HG03565 (cell line): ENCODE data around the gene NLRP3.

ENCODE experiments used
- ATAC-seq: cut with Tn5 transposase; IDR thresholded peaks from one replicate; pipeline ENCODE4 v1.9.1; 2021; ENCODE audit warnings: mild to moderate bottlenecking, moderate library complexity; ENCODE audit not compliant: unreplicated experiment

The NLRP3 gene

DNA sequence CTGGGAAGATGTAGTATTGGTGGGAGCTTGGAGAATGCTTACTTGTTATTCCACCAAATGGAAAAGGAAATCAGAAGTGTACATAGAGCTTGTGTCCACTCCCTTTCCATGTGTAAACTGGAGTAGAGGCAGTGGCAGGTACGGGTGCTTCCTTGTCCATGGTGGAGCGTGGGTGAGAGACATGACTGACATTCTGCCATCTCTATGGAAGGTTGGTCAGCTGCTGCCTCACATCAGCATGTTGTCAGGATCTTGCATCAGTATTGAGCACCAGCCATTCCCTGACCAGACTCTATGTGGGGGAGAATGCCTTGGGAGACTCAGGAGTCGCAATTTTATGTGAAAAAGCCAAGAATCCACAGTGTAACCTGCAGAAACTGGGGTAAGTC lies 19.8 kb downstream of the NLRP3 start:
- ATAC-seq = no peak

- ATAC-seq = no peak
Measured at GRCh38 chr1:247437551-247438505, 21.9 kb downstream of the NLRP3 start.

DNA sequence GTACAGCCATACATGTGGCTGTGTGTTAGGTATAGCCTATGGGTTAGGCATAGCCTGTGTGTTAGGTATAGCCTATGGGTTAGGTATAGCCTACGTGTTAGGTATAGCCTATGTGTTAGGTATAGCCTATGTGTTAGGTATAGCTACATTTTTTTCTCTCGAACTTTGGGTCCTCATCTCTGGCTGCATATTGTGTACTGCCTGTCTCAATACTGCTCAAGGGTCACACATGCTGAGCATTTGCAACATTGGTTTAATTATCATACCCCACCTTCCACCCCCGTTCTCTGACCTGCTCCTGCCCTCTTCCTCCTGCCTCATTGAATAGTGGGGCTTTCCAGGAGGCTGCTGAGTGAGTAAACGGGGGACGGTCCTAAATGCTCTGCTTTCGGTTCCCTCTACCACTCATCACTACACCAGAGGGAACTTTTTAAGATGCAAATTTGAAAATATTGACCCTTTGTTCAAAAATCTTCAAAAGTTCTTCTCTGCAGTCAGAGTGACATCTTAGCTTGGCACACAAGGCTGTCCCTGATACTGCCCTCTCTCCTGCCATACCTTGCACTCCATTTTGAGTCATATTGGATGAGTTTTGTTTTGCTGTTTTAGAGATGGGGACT lies 24.1 kb downstream of the NLRP3 start:
- peak; percentile 96 for ATAC-seq

DNA sequence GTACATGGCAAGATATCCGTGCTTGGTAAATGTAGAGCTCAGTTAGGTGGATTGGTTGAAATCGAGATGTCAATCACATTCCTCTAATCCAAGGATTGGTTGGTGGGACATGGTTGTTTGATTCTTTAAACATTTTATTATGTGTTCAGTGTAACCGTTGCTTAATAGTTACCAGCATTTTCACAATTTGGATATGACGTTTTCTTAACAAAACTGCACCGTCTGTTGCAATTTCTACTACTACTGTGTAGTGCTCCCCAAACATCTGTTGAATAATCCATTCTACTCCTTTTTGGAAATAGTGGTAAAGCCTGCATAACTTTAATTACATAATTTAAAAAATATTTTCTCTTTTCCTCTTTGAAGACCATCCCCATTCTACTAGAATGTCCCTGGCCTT lies 25.6 kb downstream of the NLRP3 start:
- ATAC-seq = no peak

DNA sequence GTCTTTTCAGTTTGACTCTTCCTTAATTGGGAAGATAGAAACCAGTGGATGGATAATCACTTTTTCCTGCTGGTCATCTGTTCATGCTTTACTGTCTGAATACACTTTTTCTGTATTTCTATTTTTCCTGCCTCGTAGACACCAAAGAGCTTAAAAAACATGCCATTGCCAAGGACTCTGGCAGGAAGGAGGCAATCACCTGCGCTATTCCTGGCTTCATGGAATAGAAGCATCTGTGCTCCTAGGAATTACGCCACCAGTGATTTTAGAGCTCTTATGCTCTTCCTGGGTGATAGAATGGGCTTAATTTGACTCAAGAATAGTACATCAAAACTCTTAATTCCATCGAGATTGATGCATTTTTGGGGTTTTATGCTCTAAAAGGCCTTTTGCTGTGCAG lies 26.2 kb downstream of the NLRP3 start:
- ATAC-seq = no peak

GRCh38 chr1:247443641-247444040 lies 27.7 kb downstream of the NLRP3 start:
- ATAC-seq = no peak

GRCh38 chr1:247444571-247444970 lies 28.6 kb downstream of the NLRP3 start:
- ATAC-seq = no peak

GRCh38 chr1:247445526-247446356 lies 29.8 kb downstream of the NLRP3 start:
- ATAC-seq = no peak

- ATAC-seq = no peak
Measured at GRCh38 chr1:247447162-247447909, 31.4 kb downstream of the NLRP3 start.

DNA sequence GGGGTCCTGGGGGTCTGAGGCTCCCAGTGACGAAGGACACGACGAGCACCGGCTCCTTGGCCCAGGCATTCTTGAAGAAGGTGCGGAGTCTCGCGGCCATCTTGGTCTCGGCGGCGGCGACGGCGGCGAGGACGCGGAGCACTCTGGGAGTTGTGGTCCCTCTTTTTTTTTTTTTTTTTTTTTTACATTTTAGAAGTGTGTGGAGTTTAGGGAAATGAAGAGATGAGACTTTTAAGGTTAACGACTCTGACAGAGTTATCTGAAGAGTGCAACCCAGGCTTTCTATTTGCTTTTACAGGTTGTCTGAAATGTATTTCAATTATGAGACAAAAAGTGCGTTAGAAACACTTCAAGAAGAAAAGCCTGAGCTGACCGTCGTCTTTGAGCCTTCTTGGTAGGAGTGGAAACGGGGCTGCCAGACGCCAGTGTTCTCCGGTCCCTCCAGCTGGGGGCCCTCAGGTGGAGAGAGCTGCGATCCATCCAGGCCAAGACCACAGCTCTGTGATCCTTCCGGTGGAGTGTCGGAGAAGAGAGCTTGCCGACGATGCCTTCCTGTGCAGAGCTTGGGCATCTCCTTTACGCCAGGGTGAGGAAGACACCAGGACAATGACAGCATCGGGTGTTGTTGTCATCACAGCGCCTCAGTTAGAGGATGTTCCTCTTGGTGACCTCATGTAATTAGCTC lies 32.3 kb downstream of the NLRP3 start:
- no peak for ATAC-seq

GRCh38 chr1:247451388-247452010 lies 35.5 kb downstream of the NLRP3 start:
- no peak for ATAC-seq

DNA sequence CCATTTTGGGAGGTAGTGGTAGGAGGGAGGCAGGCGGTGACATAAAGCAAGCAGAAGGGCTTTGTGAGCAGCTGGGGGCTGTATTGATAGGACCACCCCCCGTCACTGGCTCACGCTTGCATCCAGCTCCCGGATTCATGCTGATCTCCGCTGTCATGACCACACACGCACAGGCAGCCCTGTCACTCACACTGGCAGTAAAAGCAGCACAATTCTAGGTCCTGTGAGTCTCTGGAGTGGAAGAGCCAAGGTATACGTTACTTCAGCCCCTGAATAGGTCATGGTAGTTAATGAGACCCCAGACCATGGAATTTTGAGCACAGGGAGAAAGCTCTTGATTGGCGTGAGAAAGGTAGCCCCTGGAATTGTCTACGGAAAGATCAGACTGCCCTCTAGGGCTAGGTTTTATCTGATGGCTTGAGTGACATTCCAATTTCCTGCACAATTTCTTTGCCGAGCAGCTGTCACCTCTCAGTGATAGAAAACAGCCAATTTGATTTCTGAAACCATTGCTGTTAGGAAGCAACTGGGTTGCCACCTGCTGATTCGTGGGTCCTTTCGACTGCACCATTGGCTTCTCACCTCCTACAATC lies 36.6 kb downstream of the NLRP3 start:
- no peak for ATAC-seq

- ATAC-seq = no peak
Measured at GRCh38 chr1:247453245-247453644, 37.3 kb downstream of the NLRP3 start.

DNA sequence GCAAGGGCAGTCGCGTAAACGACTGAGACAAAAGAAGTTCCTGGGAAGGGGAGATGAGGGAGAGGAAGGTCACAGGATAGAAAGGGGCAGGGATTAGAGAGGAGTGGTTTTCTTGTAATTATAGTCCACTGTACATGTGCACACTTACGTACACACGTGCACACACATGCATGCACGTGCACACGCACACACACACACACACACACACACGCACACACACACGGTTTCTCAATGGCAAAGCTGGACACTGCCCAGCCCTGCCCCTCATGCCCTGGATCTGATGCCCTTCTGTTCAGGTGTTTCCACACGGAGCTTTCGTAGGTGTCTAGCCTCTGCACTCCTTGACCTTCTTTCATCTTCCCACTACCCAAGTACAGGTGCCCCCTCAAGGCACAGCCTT lies 38.0 kb downstream of the NLRP3 start:
- ATAC-seq = no peak

- no peak for ATAC-seq
Measured at GRCh38 chr1:247456021-247456420, 40.0 kb downstream of the NLRP3 start.

- ATAC-seq = no peak
Measured at GRCh38 chr1:247456914-247457639, 41.1 kb downstream of the NLRP3 start.

DNA sequence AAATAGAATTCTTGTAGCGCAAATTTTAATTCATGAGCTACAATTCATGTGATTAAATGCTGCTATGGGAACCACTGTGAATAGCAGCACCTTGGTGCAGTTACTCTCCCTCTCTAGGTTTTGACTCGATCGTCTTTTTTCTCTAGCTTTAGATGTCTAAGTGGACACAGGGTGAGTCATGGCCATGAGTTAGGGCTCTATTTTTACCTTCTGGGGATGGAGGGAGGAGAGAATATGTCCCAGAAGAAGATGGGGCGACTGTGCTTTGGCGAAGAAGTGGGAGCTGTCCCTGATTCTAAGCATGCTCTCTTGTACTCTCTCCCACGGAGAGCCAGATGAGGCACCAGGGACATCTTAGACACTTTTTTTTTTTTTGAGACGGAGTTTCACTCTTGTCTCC lies 43.5 kb downstream of the NLRP3 start:
- no peak for ATAC-seq

- ATAC-seq = no peak
Measured at GRCh38 chr1:247465796-247466195, 49.8 kb downstream of the NLRP3 start.

DNA sequence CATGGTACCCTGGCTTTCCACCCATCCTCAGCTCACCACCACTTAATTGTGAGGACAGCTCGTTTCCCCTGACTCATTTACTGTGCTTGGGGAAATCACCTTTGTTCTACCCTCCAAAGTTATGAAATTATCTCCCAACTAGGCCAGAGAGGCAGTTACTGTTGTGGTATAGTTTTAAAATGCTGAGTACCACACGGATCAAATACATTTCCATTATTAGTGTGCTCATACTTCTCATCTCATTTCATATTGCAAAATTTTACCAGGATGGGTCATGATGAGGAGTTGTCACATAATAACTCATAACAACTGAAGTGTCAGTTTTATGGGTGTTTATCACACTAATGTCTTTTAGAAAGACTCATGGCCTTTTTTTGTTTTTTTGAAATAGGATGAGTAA lies 51.2 kb downstream of the NLRP3 start:
- ATAC-seq = no peak
